GM19467 (cell line): Measurements from ENCODE around the gene POMT2.
"Not testable (repeated sequence)": the region's sequence is repeated elsewhere in the genome, so short reads cannot be mapped to it uniquely, and the experiment has no call there.

ENCODE experiments used
- ATAC-seq: cut with Tn5 transposase; IDR thresholded peaks from one replicate; pipeline ENCODE4 v1.9.1; 2021; ENCODE audit warnings: mild to moderate bottlenecking, moderate library complexity; ENCODE audit not compliant: unreplicated experiment

Gene POMT2

GRCh38 chr14:77303417-77304156, 17.1 kb downstream of the POMT2 start:
- no peak for ATAC-seq

GRCh38 chr14:77302926-77303325, 17.8 kb downstream of the POMT2 start:
- no peak for ATAC-seq

- no peak for ATAC-seq
Observed at GRCh38 chr14:77301103-77301502, 19.6 kb downstream of the POMT2 start.

- no peak for ATAC-seq
Observed at GRCh38 chr14:77299771-77300170, 20.9 kb downstream of the POMT2 start.

GRCh38 chr14:77296906-77297305, 23.8 kb downstream of the POMT2 start:
- no peak for ATAC-seq

GRCh38 chr14:77296155-77296554, 24.5 kb downstream of the POMT2 start:
- ATAC-seq: no peak

- ATAC-seq: no peak
Observed at GRCh38 chr14:77290705-77291104, 30.0 kb downstream of the POMT2 start.

- no peak for ATAC-seq
Observed at GRCh38 chr14:77286576-77286975, 34.1 kb downstream of the POMT2 start.

- no peak for ATAC-seq
Observed at GRCh38 chr14:77284466-77284865, 36.2 kb downstream of the POMT2 start.

- ATAC-seq: no peak
Observed at GRCh38 chr14:77284066-77284465, 36.6 kb downstream of the POMT2 start.

GRCh38 chr14:77281852-77282410, 38.8 kb downstream of the POMT2 start:
- no peak for ATAC-seq

GRCh38 chr14:77280921-77281320, 39.8 kb downstream of the POMT2 start:
- not testable (repeated sequence) for ATAC-seq

GRCh38 chr14:77279719-77280118, 41.0 kb downstream of the POMT2 start:
- no peak for ATAC-seq

GRCh38 chr14:77278461-77279230, 42.0 kb downstream of the POMT2 start:
- ATAC-seq: no peak

GRCh38 chr14:77276959-77277358, 43.7 kb downstream of the POMT2 start:
- no peak for ATAC-seq

- ATAC-seq: no peak
Observed at GRCh38 chr14:77276295-77276935, 44.3 kb downstream of the POMT2 start.

GRCh38 chr14:77275601-77276017, 45.1 kb downstream of the POMT2 start:
- no peak for ATAC-seq

- ATAC-seq: no peak
Observed at GRCh38 chr14:77275041-77275580, 45.6 kb downstream of the POMT2 start.

- ATAC-seq: no peak
Observed at GRCh38 chr14:77273796-77274195, 46.9 kb downstream of the POMT2 start.

GRCh38 chr14:77272261-77272660, 48.4 kb downstream of the POMT2 start:
- ATAC-seq: no peak

GRCh38 chr14:77271113-77271710, 49.5 kb downstream of the POMT2 start, which contains the start of gene NGB:
NGB (minus strand) TSS chr14:77271206; CDS start chr14:77270937, 269 bp downstream.
- ATAC-seq: no peak
